SH-SY5Y (cell line): ENCODE data around the gene EFCAB6.

Experiments
- GATA2 ChIP-seq: IDR thresholded peaks from 2 replicates; pipeline ENCODE4 v1.6.1; 2011; ENCODE audit warnings: mild to moderate bottlenecking, low read depth, low read length
- GATA3 ChIP-seq: IDR thresholded peaks from 2 replicates; pipeline ENCODE4 v1.6.1; 2011; ENCODE audit warnings: low read depth, mild to moderate bottlenecking, low read length, moderate library complexity

DNA sequence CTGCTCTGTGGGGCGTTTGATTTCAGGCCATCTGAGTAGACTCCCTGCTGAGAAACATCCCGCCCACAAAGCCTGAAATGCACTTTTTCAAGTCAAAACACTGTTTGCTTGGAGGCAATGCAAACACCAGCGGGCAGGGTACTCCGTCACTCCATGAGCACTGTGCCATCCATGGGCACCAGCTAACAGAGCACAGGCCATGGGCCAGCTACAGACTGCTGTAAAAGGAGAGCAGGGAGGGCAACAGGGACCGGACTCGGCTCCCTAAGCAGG is 16.6 kb upstream of the EFCAB6 start:
- TF ChIP-seq GATA2 (no peak), GATA3 (no peak)
